Measurements from ENCODE around the gene ABCA4.
"Not testable (repeated sequence)": the region's sequence is repeated elsewhere in the genome, so short reads cannot be mapped to it uniquely, and the experiment has no call there.

ABCA4 gene

DNA sequence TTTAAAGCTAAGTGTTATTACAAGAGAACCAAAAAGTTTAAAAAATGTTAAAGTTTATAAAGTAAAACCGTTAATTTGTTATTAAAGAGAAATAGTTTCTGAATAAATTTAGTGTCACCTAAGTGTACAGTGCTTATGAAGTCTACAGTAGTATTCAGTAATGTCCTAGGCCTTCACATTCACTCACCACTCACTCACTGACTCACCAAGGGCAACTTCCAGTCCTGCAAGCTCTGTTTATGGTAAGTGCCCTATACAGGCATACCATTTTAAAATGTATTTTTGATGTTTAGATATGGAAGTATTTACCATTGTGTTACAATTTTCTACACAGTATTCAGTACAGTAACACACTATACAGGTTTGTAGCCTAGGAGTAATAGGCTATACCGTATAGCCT, 151.6 kb downstream of the ABCA4 start:
- DNase-seq = no peak

GRCh38 chr1:93967306-93967705, 153.6 kb downstream of the ABCA4 start:
- no peak for DNase-seq

DNA sequence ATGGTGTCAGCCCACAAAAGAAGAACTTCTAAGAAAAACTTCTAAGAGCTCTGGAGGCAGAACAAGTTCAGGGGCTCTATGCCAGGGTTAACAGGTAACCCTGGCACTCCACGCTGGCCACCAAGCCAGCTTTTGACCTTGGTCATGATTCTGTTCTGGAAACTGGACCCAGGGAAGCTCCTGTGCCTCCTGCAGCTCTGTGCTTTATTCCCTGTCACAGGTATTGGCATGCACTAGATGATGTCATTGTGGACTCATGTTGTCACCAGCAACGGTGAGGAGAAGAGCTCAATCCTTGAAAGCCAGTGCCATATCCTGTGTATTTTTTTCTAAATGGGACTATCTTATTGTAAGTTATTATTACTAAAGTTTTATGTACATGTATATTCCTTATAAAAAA, 155.1 kb downstream of the ABCA4 start:
- peak; percentile 4 for DNase-seq

DNA sequence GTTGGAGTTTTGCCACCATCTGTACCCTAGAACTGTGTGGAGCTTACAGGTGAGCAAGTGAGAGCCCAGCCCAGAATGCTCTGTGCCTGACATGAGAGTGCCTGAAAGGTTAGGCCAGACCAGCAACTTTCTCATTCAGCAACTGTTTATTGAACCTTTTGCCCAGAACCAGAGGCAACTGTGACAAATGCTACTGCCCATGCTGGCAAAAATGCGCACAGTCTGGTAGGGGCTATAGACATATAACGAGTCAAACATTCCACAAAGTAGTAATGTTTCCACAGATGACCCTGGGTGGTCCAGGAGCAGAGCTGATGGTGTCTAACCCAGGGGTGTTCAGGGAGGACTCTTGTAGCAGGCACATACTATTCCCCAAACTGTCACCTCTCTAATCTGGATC, 155.7 kb downstream of the ABCA4 start:
- no peak for DNase-seq

DNA sequence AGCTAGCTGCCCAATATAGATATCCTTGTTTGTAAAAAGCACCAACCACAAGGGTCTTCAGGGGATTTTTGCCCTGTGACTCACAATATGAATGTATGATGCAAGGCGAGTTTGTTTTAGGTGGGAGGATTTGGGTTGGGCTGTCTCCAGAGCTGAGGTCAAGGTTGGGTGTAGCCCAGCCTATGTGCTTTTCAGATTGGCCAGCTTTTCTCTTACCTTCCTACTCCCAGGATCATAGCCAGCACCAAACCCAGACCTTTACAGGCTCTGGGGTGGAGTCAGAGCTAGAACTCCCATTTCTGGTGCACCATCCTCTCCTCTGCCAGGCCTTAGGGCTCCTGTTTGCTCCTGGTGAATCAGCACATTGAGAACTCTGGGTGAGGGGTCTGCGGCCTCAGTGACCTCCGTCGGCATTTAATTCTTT, 156.2 kb downstream of the ABCA4 start:
- no peak for DNase-seq

- DNase-seq = no peak
These were observed 156.7 kb downstream of the ABCA4 start for GRCh38 chr1:93964096-93964776.

DNA sequence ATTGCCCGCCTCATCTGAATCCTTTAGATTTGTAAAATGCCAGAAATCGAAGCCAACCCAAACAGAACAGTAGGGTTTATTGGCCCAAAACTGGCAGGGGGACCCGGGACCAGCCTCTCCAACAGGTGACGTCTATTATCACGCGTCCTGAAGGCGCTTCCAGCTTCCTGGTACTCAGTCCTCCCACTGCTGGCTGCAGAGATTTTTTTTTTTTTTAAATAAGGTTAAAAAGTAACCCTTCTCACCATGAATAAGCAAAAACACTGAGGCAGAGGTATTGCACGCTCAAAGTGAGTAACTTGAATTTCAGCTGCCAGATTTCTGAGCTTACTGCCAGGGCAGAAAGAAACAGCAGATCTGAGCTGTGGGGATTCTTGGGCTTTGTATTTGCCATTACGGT, 157.4 kb downstream of the ABCA4 start:
- DNase-seq = no peak

DNA sequence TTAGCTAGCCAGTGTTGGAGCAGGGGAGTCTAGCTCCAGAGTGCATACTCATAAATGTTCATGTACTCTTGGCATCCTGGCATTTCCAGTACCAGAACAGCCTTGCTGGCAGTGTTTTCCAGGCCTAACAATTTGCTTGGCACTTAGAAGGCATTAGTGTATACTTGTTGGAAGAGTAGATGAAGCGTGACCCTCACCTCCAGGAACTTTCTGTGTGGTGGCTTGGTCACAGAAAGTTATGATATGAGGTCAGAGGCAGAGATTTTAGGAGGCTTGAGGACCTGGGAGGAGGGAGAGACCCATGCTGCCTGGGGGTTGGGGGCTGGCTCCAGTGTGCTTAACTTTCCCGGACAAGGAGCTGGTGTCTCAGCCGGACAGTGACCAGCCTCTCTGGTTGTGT, 159.0 kb downstream of the ABCA4 start:
- DNase-seq = no peak

- DNase-seq = no peak
These were observed 159.5 kb downstream of the ABCA4 start for GRCh38 chr1:93961443-93961842.

DNA sequence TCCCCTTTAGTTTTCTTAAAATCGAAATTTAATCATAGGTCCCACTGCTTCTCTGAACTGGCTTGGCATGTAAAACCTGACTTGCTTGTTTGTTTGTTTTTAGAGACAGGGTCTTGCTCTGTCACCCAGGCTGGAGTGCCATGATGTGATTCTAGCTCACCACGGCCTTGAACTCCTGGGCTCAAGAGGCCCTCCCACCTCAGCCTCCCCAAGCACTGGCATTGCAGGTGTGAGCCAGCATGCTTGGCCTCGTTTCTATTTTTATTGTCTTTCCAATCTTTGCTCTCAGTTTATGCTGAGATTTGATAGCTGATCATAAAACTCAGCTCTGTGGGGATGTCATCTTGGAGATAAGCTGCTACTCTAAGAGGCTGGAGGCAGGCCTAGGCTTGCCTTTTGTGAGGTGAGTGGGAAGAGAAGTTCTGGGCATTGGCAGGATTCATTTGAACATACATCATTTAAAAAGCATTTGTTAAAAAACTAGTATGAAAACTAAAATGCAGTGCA, 160.3 kb downstream of the ABCA4 start:
- DNase-seq = peak; percentile 34

- peak; percentile 17 for DNase-seq
These were observed 161.5 kb downstream of the ABCA4 start for GRCh38 chr1:93959413-93959812.

DNA sequence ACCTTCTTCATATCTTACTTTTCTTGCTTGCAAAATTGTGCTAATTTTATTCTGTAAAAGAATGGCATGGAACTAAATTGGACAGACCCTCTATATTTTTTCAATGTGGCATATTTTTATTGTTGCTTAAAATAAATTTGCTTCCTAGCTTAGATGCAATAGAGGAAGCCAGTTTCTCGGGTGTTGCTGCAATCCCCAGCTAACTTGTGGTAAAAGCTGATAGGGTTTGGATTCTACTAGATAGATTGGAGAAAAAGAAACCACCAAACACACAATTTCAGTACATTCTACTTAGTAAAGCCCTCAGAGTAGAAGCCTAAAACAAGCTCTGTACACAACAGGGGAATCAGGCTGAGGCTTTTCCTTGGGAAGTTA, 162.2 kb downstream of the ABCA4 start:
- DNase-seq = no peak

DNA sequence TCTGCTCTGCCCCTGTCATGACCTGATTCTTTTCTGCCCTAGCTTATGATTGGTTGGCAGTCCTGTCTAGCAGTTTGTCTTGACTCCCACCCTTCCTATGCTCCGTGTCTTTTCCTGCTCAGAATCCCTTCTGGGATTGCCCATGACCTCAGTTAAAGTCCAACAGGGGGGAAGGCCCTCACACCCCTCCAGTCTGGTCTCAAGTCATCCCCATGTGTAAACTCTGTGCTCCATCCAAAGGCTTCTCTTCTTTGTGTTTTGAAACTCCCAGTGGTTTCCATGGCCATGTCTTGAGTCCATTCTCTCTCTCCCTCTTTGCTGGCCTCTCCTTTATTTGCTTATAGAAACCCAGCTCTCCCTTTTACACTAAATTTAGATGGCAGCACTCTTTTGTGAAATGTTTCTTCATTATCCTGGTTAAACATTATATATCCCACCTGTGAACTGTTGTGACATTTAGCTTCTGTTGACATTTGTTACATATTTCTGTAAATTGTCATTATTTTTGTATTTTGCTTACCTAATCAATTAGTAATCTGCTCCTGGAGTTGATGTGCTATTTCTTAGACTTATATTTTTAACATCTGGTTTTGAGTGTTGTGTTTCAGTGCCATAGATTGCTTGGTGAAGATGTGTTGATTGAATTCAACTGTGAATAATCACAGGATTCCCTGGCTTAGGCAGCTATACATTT, 162.8 kb downstream of the ABCA4 start:
- DNase-seq = no peak

DNA sequence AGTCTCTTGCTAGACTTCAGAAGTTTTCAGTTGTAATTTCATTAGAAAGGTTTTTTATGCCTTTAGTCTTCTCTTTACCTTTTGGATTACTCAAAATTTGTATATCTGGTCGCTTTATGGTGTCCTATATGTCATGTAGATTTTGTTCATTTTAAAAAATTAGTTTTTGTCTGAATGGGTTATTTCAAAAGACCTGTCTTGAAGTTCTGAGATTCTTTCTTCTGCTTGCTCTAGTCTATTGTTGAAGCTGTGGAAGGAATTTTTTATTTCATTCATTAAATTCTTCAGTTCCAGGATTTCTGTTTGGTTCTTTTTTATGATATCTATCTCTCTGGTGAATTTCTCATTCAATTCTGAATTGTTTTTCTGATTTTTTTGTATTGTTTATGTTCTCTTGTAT, 165.2 kb downstream of the ABCA4 start:
- DNase-seq = no peak

- not testable (repeated sequence) for DNase-seq
These were observed 173.8 kb downstream of the ABCA4 start for GRCh38 chr1:93947002-93947686.

All from NCI-H69 (cell line).